ENCODE results near the gene C9.
"Not testable (repeated sequence)": the region's sequence is repeated elsewhere in the genome, so short reads cannot be mapped to it uniquely, and the experiment has no call there.

The C9 gene

DNA sequence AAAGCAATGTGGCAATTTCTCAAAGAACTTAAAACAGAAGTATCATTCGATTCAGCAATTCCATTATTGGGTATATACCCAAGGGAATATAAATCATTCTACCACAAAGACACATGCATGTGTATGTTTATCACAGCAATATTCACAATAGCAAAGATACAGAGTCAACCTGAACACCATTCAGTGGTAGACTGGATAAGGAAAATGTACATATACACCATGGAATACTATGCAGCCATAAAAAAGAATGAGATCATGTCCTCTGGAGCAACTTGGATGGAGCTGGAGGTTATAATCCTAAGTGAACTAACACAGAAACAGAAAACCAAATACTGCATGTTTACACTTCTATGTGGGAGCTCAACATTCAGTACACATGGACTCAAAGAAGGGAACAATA, 123.5 kb downstream of the C9 start:
- no peak overlapping the region for H3K4me3 ChIP-seq (ENCODE audit: low read length)
- no peak for TF ChIP-seq ZNF274 (IDR thresholded peaks at IDR 0.05; ENCODE audit: low read depth, low read length)

DNA sequence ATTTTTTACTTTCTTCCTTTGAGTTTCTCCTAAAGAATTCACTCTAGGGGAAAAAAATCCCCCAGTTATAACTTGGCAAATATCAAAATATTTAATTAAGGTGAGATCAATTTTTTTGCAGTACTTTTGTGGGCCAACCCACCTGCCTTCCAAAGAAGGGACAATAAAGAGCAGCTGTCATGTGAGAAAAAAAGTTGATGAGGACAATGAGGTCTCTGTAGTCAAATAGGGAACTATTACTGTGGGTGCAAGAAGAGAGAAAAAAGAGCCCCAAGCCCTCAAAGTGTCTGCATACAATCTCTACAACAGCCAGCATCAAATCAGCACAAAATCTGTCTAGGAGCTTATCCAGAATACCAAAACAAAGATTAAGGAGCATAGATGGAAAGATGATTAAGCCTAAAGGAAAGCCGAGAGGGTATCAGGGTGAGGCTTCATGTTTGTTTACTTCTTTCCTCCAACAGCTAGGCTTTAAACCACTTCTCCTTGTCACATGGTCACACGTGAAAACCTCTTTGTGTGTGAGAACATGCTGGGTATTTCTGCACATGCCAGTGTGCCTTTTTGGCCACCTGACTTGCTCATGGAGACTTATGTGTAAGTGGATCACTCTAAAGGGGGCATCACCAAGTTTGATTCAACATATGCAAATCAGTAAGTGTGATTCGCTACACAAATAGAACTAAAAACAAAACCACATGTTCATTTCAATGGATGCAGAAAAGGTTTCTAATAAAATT, 125.8 kb downstream of the C9 start:
- no peak for TF ChIP-seq ZNF274 (IDR thresholded peaks at IDR 0.05; ENCODE audit: low read depth, low read length)
- H3K4me3 ChIP-seq (ENCODE audit: low read length): no peak overlapping the region

DNA sequence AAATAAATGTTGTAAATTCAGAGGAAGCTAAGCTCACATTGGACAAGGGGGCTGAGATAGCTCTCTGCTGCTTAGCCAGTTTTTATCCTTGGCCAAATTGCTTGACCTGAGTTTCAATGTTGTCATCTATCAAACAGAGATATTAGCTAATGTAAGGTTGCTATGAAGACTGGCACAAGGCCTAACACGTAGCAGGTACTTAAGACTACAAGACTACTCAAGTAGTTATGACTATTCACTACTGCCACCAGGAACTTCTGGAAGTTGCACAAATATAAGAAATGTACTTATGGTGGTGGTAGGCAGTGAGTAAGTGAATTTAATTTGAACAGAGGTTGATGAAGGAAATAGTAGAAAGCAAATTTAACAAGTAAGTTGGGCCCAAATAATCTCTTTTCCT, 127.6 kb downstream of the C9 start:
- TF ChIP-seq ZNF274 (IDR thresholded peaks at IDR 0.05; ENCODE audit: low read depth, low read length): no peak
- no peak overlapping the region for H3K4me3 ChIP-seq (ENCODE audit: low read length)

DNA sequence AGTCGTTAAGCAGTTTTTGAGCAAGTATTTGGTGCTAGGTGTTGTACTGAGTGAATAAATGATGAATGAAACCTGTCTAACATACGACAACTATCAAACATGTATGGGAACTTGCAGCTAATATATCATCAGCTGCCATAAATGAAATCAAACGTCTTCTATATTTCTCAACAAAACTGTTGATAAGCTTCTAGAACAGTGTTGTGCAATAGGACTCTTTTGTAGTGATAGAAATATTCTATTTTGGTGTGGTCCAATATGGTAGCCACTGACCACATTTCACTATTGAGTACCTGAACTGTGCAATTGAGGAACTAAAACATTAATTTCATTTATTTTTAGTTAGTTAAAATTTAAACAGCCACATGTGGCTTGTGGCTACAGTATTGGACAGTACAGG, 128.6 kb downstream of the C9 start:
- TF ChIP-seq ZNF274 (IDR thresholded peaks at IDR 0.05; ENCODE audit: low read depth, low read length): no peak
- H3K4me3 ChIP-seq (ENCODE audit: low read length): no peak overlapping the region

DNA sequence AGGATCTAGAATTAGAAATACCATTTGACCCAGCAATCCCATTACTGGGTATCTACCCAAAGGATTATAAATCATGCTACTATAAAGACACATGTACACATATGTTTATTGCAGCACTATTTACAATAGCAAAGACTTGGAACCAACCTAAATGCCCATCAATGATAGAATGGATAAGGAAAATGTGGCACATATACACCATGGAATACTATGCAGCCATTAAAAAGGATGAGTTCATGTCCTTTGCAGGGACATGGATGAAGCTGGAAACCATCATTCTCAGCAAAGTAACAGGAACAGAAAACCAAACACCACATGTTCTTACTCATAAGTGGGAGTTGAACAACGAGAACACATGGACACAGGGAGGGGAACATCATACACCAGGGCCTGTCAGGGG, 129.8 kb downstream of the C9 start:
- not testable (repeated sequence) for H3K4me3 ChIP-seq (ENCODE audit: low read length)

Data from GM08714 (cell line).